Measurements from ENCODE around the gene GRHL3. TPM values are rescaled to one million over a fixed set of nuclear protein-coding genes. Genes with fewer than 3 reads are reported as not detected.

Gene GRHL3
- total RNA-seq, 1 donor from 2014 or later, result 2.1 TPM

- Mint-ChIP-seq H3K9me3 (ENCODE audit: unreplicated experiment) (no peaks in the 10 kb centered on the region), H3K4me3 (ENCODE audit: unreplicated experiment) (no peak overlapping the region), H3K4me1 (ENCODE audit: unreplicated experiment) (no peaks in the 10 kb centered on the region), H3K36me3 (ENCODE audit: low read depth, unreplicated experiment) (no peaks in the 10 kb centered on the region), H3K27me3 (ENCODE audit: unreplicated experiment) (peaks cover 2% of the 10 kb centered on the region), H3K27ac (ENCODE audit: unreplicated experiment) (no peak overlapping the region)
- DNase-seq (ENCODE audit: low spot score), result no peak
- no peak for TF ChIP-seq CTCF (IDR thresholded peaks at IDR 0.05; ENCODE audit: unreplicated experiment)
These were observed 32.9 kb downstream of the GRHL3 start for GRCh38 chr1:24351918-24352627.

GRCh38 chr1:24353292-24353891, 34.2 kb downstream of the GRHL3 start:
- peaks cover 5% of the 10 kb centered on the region for H3K36me3 Mint-ChIP-seq (ENCODE audit: low read depth, unreplicated experiment)
- no peak for TF ChIP-seq CTCF (IDR thresholded peaks at IDR 0.05; ENCODE audit: unreplicated experiment)
- H3K4me3 Mint-ChIP-seq (ENCODE audit: unreplicated experiment), result no peak overlapping the region
- H3K9me3 Mint-ChIP-seq (ENCODE audit: unreplicated experiment), result no peaks in the 10 kb centered on the region
- H3K27me3 Mint-ChIP-seq (ENCODE audit: unreplicated experiment), result peaks cover 2% of the 10 kb centered on the region
- DNase-seq (ENCODE audit: low spot score), result no peak
- no peak overlapping the region for H3K27ac Mint-ChIP-seq (ENCODE audit: unreplicated experiment)
- no peaks in the 10 kb centered on the region for H3K4me1 Mint-ChIP-seq (ENCODE audit: unreplicated experiment)

GRCh38 chr1:24355466-24355865, 36.3 kb downstream of the GRHL3 start:
- no peak for TF ChIP-seq CTCF (IDR thresholded peaks at IDR 0.05; ENCODE audit: unreplicated experiment)
- no peak for DNase-seq (ENCODE audit: low spot score)
- Mint-ChIP-seq H3K9me3 (ENCODE audit: unreplicated experiment) (no peaks in the 10 kb centered on the region), H3K4me3 (ENCODE audit: unreplicated experiment) (no peak overlapping the region), H3K4me1 (ENCODE audit: unreplicated experiment) (no peaks in the 10 kb centered on the region), H3K36me3 (ENCODE audit: low read depth, unreplicated experiment) (peaks cover 5% of the 10 kb centered on the region), H3K27me3 (ENCODE audit: unreplicated experiment) (peaks cover 3% of the 10 kb centered on the region), H3K27ac (ENCODE audit: unreplicated experiment) (no peak overlapping the region)

GRCh38 chr1:24357038-24357437, 37.9 kb downstream of the GRHL3 start:
- DNase-seq (ENCODE audit: low spot score), result no peak
- Mint-ChIP-seq H3K36me3 (ENCODE audit: low read depth, unreplicated experiment) (peaks cover 5% of the 10 kb centered on the region), H3K4me1 (ENCODE audit: unreplicated experiment) (no peaks in the 10 kb centered on the region), H3K9me3 (ENCODE audit: unreplicated experiment) (no peaks in the 10 kb centered on the region), H3K4me3 (ENCODE audit: unreplicated experiment) (no peak overlapping the region), H3K27ac (ENCODE audit: unreplicated experiment) (no peak overlapping the region), H3K27me3 (ENCODE audit: unreplicated experiment) (peaks cover 4% of the 10 kb centered on the region)
- no peak for TF ChIP-seq CTCF (IDR thresholded peaks at IDR 0.05; ENCODE audit: unreplicated experiment)

GRCh38 chr1:24360681-24361080, 41.5 kb downstream of the GRHL3 start:
- Mint-ChIP-seq H3K27me3 (ENCODE audit: unreplicated experiment) (peaks cover 4% of the 10 kb centered on the region), H3K27ac (ENCODE audit: unreplicated experiment) (no peak overlapping the region), H3K4me3 (ENCODE audit: unreplicated experiment) (no peak overlapping the region), H3K36me3 (ENCODE audit: low read depth, unreplicated experiment) (peaks cover 5% of the 10 kb centered on the region), H3K4me1 (ENCODE audit: unreplicated experiment) (no peaks in the 10 kb centered on the region), H3K9me3 (ENCODE audit: unreplicated experiment) (no peaks in the 10 kb centered on the region)
- TF ChIP-seq CTCF (IDR thresholded peaks at IDR 0.05; ENCODE audit: unreplicated experiment), result no peak
- no peak for DNase-seq (ENCODE audit: low spot score)
